PC-9 (cell line): ENCODE measurements around the gene SLC38A7. TPM values are rescaled to one million over a fixed set of nuclear protein-coding genes. Genes with fewer than 3 reads are reported as not detected.

Experiments used
- BruUV-seq: library from RNA; stranded (reverse); fragments of 400-500 nt; replicated peaks from 2 replicates; lab custom pipeline; 2021; lab: Mats Ljungman, UMichigan
- CTCF ChIA-PET: fragments of 300-600 bp; sonication (Branson Sonifier 250); formaldehyde crosslinking; loops from one replicate; lab custom pipeline; 2022; ENCODE audit warnings: antibody characterized with exemption; lab: Charles Lee
- POLR2A ChIA-PET: fragments of 300-600 bp; sonication (Branson Sonifier 250); formaldehyde crosslinking; loops from one replicate; lab custom pipeline; 2022; ENCODE audit warnings: antibody characterized with exemption; ENCODE audit not compliant: unreplicated experiment; lab: Charles Lee
- DNase-seq, 2 experiments: peaks; one replicate each; pipeline versions ENCODE4 v3.0.0 to v3.0.0-alpha.2; 2015 to 2022; ENCODE audit warnings: mixed read lengths in 1 of 2
- H2AFZ ChIP-seq: fragments of 200-600 bp; sonication (generic); 2 replicates; pipeline ENCODE4 v1.8.1; 2017; ENCODE audit warnings: antibody characterized with exemption
- H3F3A ChIP-seq: fragments of 200-600 bp; sonication (generic); 2 replicates; pipeline ENCODE4 v1.8.1; 2017; ENCODE audit warnings: antibody characterized with exemption, mild to moderate bottlenecking, low read depth; ENCODE audit not compliant: insufficient read depth
- H3K27ac ChIP-seq: fragments of 200-600 bp; sonication (generic); 2 replicates; pipeline ENCODE4 v1.6.1; 2016; ENCODE audit warnings: mixed run types
- H3K27me3 ChIP-seq: fragments of 200-600 bp; sonication (generic); 2 replicates; pipeline ENCODE4 v1.6.1; 2016; ENCODE audit warnings: low read depth, mixed run types; ENCODE audit not compliant: insufficient read depth
- H3K36me3 ChIP-seq: fragments of 200-600 bp; sonication (generic); 2 replicates; pipeline ENCODE4 v1.6.1; 2016; ENCODE audit warnings: low read depth, mixed run types
- H3K4me1 ChIP-seq: fragments of 200-600 bp; sonication (generic); replicated peaks from 2 replicates; pipeline ENCODE4 v1.6.1; 2016; ENCODE audit warnings: mixed run types; ENCODE audit not compliant: insufficient read depth
- H3K4me2 ChIP-seq: fragments of 200-600 bp; sonication (generic); 2 replicates; pipeline ENCODE4 v1.6.1; 2017; ENCODE audit warnings: mixed run types
- H3K4me3 ChIP-seq: fragments of 200-600 bp; sonication (generic); 2 replicates; pipeline ENCODE4 v1.6.1; 2016; ENCODE audit warnings: mixed run types
- H3K79me2 ChIP-seq: fragments of 200-600 bp; sonication (generic); 2 replicates; pipeline ENCODE4 v1.6.1; 2017; ENCODE audit warnings: low read depth, mixed run types
- H3K9me2 ChIP-seq: fragments of 200-600 bp; sonication (generic); 2 replicates; pipeline ENCODE4 v1.8.1; 2017; ENCODE audit warnings: mild to moderate bottlenecking; ENCODE audit not compliant: insufficient read depth
- H3K9me3 ChIP-seq: fragments of 200-600 bp; sonication (generic); 2 replicates; pipeline ENCODE4 v1.8.1; 2016; ENCODE audit warnings: low read depth; ENCODE audit not compliant: insufficient read depth
- H4K20me1 ChIP-seq: fragments of 200-600 bp; sonication (generic); 2 replicates; pipeline ENCODE4 v1.8.1; 2017; ENCODE audit not compliant: insufficient read depth
- CTCF ChIP-seq: fragments of 200-600 bp; sonication (generic); conservative IDR thresholded peaks from 2 replicates; pipeline ENCODE4 v1.6.1; 2017; ENCODE audit warnings: mixed run types, antibody characterized with exemption, mild to moderate bottlenecking, moderate library complexity
- EZH2 ChIP-seq: fragments of 200-600 bp; sonication (generic); IDR thresholded peaks from 2 replicates; pipeline ENCODE4 v1.8.0; 2017; ENCODE audit warnings: antibody characterized with exemption, low read depth
- intact Hi-C: fragments of 100-400 bp; cut with micrococcal nuclease; formaldehyde crosslinking; loops from one replicate; pipeline ENCODE4 v1.10.0; 2022; ENCODE audit not compliant: unreplicated experiment
- total RNA-seq: library from RNA; stranded (reverse); gene quantifications from 2 replicates; pipeline ENCODE4 v1.2.3, GENCODE V29; 2021

The SLC38A7 gene
- total RNA-seq, 1 experiment from 2014 or later: 18.6 TPM

- Histone ChIP-seq H3K4me2 (no peak overlapping the region), H3K79me2 (no peaks in the 10 kb centered on the region), H3K36me3 (peaks cover 41% of the 10 kb centered on the region; the same call in 1 of the 2 replicates), H3K27me3 (no peaks in the 10 kb centered on the region), H3K9me3 (no peaks in the 10 kb centered on the region), H3K9me2 (no peaks in the 10 kb centered on the region), H2AFZ (no peak overlapping the region), H3K4me1 (no peaks in the 10 kb centered on the region), H3K4me3 (no peak overlapping the region), H4K20me1 (peaks cover 8% of the 10 kb centered on the region; the same call in 1 of the 2 replicates), H3K27ac (no peak overlapping the region), H3F3A (no peaks in the 10 kb centered on the region)
- DNase-seq: no peak
- TF ChIP-seq EZH2 (no peak), CTCF (no peak)
- BruUV-seq: no TSS peak
- POLR2A ChIA-PET: no interaction called here
- intact Hi-C loops: no loop called here
- CTCF ChIA-PET: no interaction called here
Measured at GRCh38 chr16:58717994-58718393, 33.4 kb upstream of the SLC38A7 start.

GRCh38 chr16:58716468-58716867 lies 31.9 kb upstream of the SLC38A7 start:
- Histone ChIP-seq H3K36me3 (peaks cover 41% of the 10 kb centered on the region; the same call in 1 of the 2 replicates), H3K9me3 (no peaks in the 10 kb centered on the region), H3K27ac (no peak overlapping the region), H3K4me2 (no peak overlapping the region), H3K4me3 (no peak overlapping the region), H3K9me2 (no peaks in the 10 kb centered on the region), H3F3A (no peaks in the 10 kb centered on the region), H4K20me1 (peaks cover 8% of the 10 kb centered on the region; the same call in 1 of the 2 replicates), H3K27me3 (no peaks in the 10 kb centered on the region), H3K4me1 (no peaks in the 10 kb centered on the region), H3K79me2 (no peaks in the 10 kb centered on the region), H2AFZ (no peak overlapping the region)
- no peak for DNase-seq
- no peak for TF ChIP-seq CTCF
- POLR2A ChIA-PET: no interaction called here
- CTCF ChIA-PET: no interaction called here
- intact Hi-C loops: no loop called here
- BruUV-seq: no TSS peak

GRCh38 chr16:58713742-58714141 lies 29.2 kb upstream of the SLC38A7 start:
- no peak overlapping the region for H3K27ac ChIP-seq
- no peaks in the 10 kb centered on the region for H3K4me1 ChIP-seq
- peaks cover 24% of the 10 kb centered on the region for H3K36me3 ChIP-seq
- no peaks in the 10 kb centered on the region for H3K9me2 ChIP-seq
- DNase-seq: no peak
- BruUV-seq: no TSS peak
- H3F3A ChIP-seq: peaks cover 1% of the 10 kb centered on the region; the same call in 1 of the 2 replicates
- H3K27me3 ChIP-seq: no peaks in the 10 kb centered on the region
- H3K9me3 ChIP-seq: no peaks in the 10 kb centered on the region
- POLR2A ChIA-PET: no interaction called here
- H3K4me2 ChIP-seq: no peak overlapping the region
- no peaks in the 10 kb centered on the region for H4K20me1 ChIP-seq
- intact Hi-C loops: no loop called here
- no peak overlapping the region for H3K4me3 ChIP-seq
- H2AFZ ChIP-seq: no peak overlapping the region
- H3K79me2 ChIP-seq: no peaks in the 10 kb centered on the region
- CTCF ChIA-PET: no interaction called here
- TF ChIP-seq CTCF (no peak), EZH2 (no peak)
